HEK293 (cell line): ENCODE data around the gene BIN1.

Experiments
- YY1 ChIP-seq: fragments of 450-650 bp; formaldehyde crosslinking; IDR thresholded peaks from 2 replicates; pipeline ENCODE4 v1.5.1; 2018; ENCODE audit warnings: missing biosample characterization, missing genetic modification characterization
- ZNF274 ChIP-seq, 2 experiments: fragments of 200-500 bp in 1 of 2; fragments of 450-650 bp in 1 of 2; sonication (Bioruptor generic) in 1 of 2; formaldehyde crosslinking in 1 of 2; IDR thresholded peaks; 2 replicates each; pipeline versions ENCODE4 v1.5.1 to v1.6.1; 2014 to 2016; ENCODE audit warnings: borderline replicate concordance in 1 of 2, inconsistent platforms in 1 of 2, low read length in 1 of 2, missing biosample characterization in 1 of 2, missing genetic modification characterization in 1 of 2
- TF ChIP-seq, protein P1 (sequence below): fragments of 450-650 bp; formaldehyde crosslinking; IDR thresholded peaks from 2 replicates; pipeline ENCODE4 v1.5.1; 2016; ENCODE audit warnings: missing biosample characterization, missing genetic modification characterization
- TF ChIP-seq, protein P2 (sequence below): fragments of 450-650 bp; formaldehyde crosslinking; IDR thresholded peaks from 2 replicates; pipeline ENCODE4 v1.5.1; 2016; ENCODE audit warnings: missing biosample characterization, missing genetic modification characterization, low read depth
- TF ChIP-seq, protein P3 (sequence below): fragments of 450-650 bp; formaldehyde crosslinking; IDR thresholded peaks from 2 replicates; pipeline ENCODE4 v1.5.1; 2016; ENCODE audit warnings: missing biosample characterization, missing genetic modification characterization

DNA sequence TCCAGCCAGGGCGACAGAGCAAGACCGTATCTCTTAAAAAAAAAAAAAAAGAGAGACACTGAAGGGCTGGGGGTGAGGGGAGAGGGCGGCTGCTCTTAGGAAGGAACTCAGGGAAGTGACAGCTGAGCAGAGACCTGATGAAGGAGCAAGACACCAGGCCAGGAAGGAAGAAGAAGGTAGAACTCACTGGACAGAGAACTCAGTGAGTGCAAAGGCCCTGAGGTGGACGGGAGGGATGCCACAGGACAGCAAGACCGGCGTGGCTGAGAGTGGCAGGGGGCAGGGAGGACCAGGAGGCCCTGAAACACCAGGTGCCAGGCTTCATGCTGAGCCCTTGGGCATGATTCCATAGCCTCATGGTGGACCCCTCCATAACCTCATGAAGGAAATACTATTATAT lies 18.2 kb downstream of the BIN1 start:
- TF ChIP-seq, protein P1, sequence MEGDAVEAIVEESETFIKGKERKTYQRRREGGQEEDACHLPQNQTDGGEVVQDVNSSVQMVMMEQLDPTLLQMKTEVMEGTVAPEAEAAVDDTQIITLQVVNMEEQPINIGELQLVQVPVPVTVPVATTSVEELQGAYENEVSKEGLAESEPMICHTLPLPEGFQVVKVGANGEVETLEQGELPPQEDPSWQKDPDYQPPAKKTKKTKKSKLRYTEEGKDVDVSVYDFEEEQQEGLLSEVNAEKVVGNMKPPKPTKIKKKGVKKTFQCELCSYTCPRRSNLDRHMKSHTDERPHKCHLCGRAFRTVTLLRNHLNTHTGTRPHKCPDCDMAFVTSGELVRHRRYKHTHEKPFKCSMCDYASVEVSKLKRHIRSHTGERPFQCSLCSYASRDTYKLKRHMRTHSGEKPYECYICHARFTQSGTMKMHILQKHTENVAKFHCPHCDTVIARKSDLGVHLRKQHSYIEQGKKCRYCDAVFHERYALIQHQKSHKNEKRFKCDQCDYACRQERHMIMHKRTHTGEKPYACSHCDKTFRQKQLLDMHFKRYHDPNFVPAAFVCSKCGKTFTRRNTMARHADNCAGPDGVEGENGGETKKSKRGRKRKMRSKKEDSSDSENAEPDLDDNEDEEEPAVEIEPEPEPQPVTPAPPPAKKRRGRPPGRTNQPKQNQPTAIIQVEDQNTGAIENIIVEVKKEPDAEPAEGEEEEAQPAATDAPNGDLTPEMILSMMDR: no peak
- TF ChIP-seq ZNF274 (IDR thresholded peaks at IDR 0.05; ENCODE audit: low read length) (no peak), ZNF274 (tag by site-specific recombination; IDR thresholded peaks at IDR 0.05; ENCODE audit: borderline replicate concordance) (no peak), YY1 (tag by site-specific recombination) (no peak)
- TF ChIP-seq, protein P2, sequence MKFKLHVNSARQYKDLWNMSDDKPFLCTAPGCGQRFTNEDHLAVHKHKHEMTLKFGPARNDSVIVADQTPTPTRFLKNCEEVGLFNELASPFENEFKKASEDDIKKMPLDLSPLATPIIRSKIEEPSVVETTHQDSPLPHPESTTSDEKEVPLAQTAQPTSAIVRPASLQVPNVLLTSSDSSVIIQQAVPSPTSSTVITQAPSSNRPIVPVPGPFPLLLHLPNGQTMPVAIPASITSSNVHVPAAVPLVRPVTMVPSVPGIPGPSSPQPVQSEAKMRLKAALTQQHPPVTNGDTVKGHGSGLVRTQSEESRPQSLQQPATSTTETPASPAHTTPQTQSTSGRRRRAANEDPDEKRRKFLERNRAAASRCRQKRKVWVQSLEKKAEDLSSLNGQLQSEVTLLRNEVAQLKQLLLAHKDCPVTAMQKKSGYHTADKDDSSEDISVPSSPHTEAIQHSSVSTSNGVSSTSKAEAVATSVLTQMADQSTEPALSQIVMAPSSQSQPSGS (tag by site-specific recombination): no peak
- TF ChIP-seq, protein P3, sequence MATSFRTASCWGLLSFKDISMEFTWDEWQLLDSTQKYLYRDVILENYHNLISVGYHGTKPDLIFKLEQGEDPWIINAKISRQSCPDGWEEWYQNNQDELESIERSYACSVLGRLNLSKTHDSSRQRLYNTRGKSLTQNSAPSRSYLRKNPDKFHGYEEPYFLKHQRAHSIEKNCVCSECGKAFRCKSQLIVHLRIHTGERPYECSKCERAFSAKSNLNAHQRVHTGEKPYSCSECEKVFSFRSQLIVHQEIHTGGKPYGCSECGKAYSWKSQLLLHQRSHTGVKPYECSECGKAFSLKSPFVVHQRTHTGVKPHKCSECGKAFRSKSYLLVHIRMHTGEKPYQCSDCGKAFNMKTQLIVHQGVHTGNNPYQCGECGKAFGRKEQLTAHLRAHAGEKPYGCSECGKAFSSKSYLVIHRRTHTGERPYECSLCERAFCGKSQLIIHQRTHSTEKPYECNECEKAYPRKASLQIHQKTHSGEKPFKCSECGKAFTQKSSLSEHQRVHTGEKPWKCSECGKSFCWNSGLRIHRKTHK: no peak
